ENCODE measurements around the gene NMT1. TPM values are rescaled to one million over a fixed set of nuclear protein-coding genes. Genes with fewer than 3 reads are reported as not detected.
A peak's percentile ranks its signal among the peaks of the same experiment; 100 is the strongest.

The NMT1 gene
- total RNA-seq, 2 donors from 2014 or later: 44.6 to 52.7 TPM

GRCh38 chr17:45114117-45114932, 53.2 kb downstream of the NMT1 start:
- Histone ChIP-seq H3K36me3 (peaks cover 48% of the 10 kb centered on the region), H3K27ac (peak overlapping the region in 1 of 2 donors; percentile 86), H3K4me1 (peaks cover 0 to 31% of the 10 kb centered on the region in 2 donors), H3K27me3 (no peaks in the 10 kb centered on the region), H3K9me3 (no peaks in the 10 kb centered on the region), H3K4me3 (no peak overlapping the region)
- no peak for TF ChIP-seq CTCF (IDR thresholded peaks at IDR 0.05)
- no peak for DNase-seq (ENCODE audit: low spot score)

GRCh38 chr17:45115015-45115625, 54.0 kb downstream of the NMT1 start:
- no peaks in the 10 kb centered on the region for H3K27me3 ChIP-seq
- H3K36me3 ChIP-seq: peaks cover 56% of the 10 kb centered on the region
- TF ChIP-seq CTCF (IDR thresholded peaks at IDR 0.05): no peak
- H3K9me3 ChIP-seq: no peaks in the 10 kb centered on the region
- no peak for DNase-seq (ENCODE audit: low spot score)
- no peak overlapping the region for H3K27ac ChIP-seq
- H3K4me3 ChIP-seq: no peak overlapping the region
- peaks cover 0 to 23% of the 10 kb centered on the region in 2 donors for H3K4me1 ChIP-seq

- TF ChIP-seq CTCF (IDR thresholded peaks at IDR 0.05): no peak
- no peaks in the 10 kb centered on the region for H3K27me3 ChIP-seq
- no peaks in the 10 kb centered on the region for H3K9me3 ChIP-seq
- H3K36me3 ChIP-seq: peaks cover 57% of the 10 kb centered on the region
- no peak overlapping the region for H3K4me3 ChIP-seq
- H3K4me1 ChIP-seq: peaks cover 0 to 15% of the 10 kb centered on the region in 2 donors
- no peak for DNase-seq (ENCODE audit: low spot score)
- no peak overlapping the region for H3K27ac ChIP-seq
Observed at GRCh38 chr17:45115871-45116270, 54.8 kb downstream of the NMT1 start.

- TF ChIP-seq CTCF (IDR thresholded peaks at IDR 0.05): no peak
- peaks cover 57% of the 10 kb centered on the region for H3K36me3 ChIP-seq
- no peaks in the 10 kb centered on the region for H3K27me3 ChIP-seq
- peaks cover 0 to 10% of the 10 kb centered on the region in 2 donors for H3K4me1 ChIP-seq
- H3K4me3 ChIP-seq: no peak overlapping the region
- H3K9me3 ChIP-seq: no peaks in the 10 kb centered on the region
- DNase-seq (ENCODE audit: low spot score): no peak
- H3K27ac ChIP-seq: no peak overlapping the region
Observed at GRCh38 chr17:45116434-45117016, 55.4 kb downstream of the NMT1 start.

- TF ChIP-seq CTCF (IDR thresholded peaks at IDR 0.05): no peak
- Histone ChIP-seq H3K4me3 (no peak overlapping the region), H3K36me3 (peaks cover 56% of the 10 kb centered on the region), H3K27me3 (no peaks in the 10 kb centered on the region), H3K27ac (no peak overlapping the region), H3K4me1 (peaks cover 0 to 10% of the 10 kb centered on the region in 2 donors), H3K9me3 (no peaks in the 10 kb centered on the region)
- no peak for DNase-seq (ENCODE audit: low spot score)
Observed at GRCh38 chr17:45117334-45117733, 56.2 kb downstream of the NMT1 start.
